HepG2 (cell line): ENCODE results near the gene HAP1. TPM values are rescaled to one million over a fixed set of nuclear protein-coding genes. Genes with fewer than 3 reads are reported as not detected.

Experiments used
- BCL3 ChIP-seq: sonication (generic); formaldehyde crosslinking; IDR thresholded peaks from 2 replicates; pipeline ENCODE4 v1.5.1; 2020; ENCODE audit warnings: mild to moderate bottlenecking, missing genetic modification reagents, moderate library complexity
- GABPA ChIP-seq, 2 experiments: IDR thresholded peaks; 2 replicates each; pipeline ENCODE4 v1.6.1; 2011 to 2016; ENCODE audit warnings: low read depth in 2 of 2, low read length in 1 of 2, missing biosample characterization in 1 of 2, missing genetic modification characterization in 1 of 2
- HOXA5 ChIP-seq: sonication (generic); formaldehyde crosslinking; IDR thresholded peaks from 2 replicates; pipeline ENCODE4 v1.4.0; 2020; ENCODE audit warnings: missing genetic modification reagents
- ISL2 ChIP-seq: sonication (generic); formaldehyde crosslinking; IDR thresholded peaks from 2 replicates; pipeline ENCODE4 v1.5.0; 2020; ENCODE audit warnings: missing genetic modification reagents
- KDM2A ChIP-seq: sonication (generic); formaldehyde crosslinking; IDR thresholded peaks from 2 replicates; pipeline ENCODE4 v1.4.0; 2020; ENCODE audit warnings: low read depth, missing genetic modification reagents, borderline replicate concordance
- KDM3A ChIP-seq: IDR thresholded peaks from 2 replicates; pipeline ENCODE4 v1.6.1; 2018; ENCODE audit warnings: low read depth, missing compliant biosample characterization
- MYPOP ChIP-seq: sonication (generic); formaldehyde crosslinking; IDR thresholded peaks from 2 replicates; pipeline ENCODE4 v1.8.1; 2023; ENCODE audit warnings: mild to moderate bottlenecking, moderate library complexity, missing genetic modification reagents
- PRDM4 ChIP-seq: sonication (generic); formaldehyde crosslinking; IDR thresholded peaks from 2 replicates; pipeline ENCODE4 v1.9.0; 2021; ENCODE audit warnings: missing genetic modification reagents, borderline replicate concordance
- RBAK ChIP-seq: sonication (generic); formaldehyde crosslinking; IDR thresholded peaks from 2 replicates; pipeline ENCODE4 v1.5.1; 2020; ENCODE audit warnings: mild to moderate bottlenecking, missing genetic modification reagents
- RCOR2 ChIP-seq: IDR thresholded peaks from 2 replicates; pipeline ENCODE4 v1.6.1; 2016; ENCODE audit warnings: missing biosample characterization, missing genetic modification reagents
- SMAD1 ChIP-seq: sonication (generic); formaldehyde crosslinking; IDR thresholded peaks from 2 replicates; pipeline ENCODE4 v1.4.0; 2020; ENCODE audit warnings: missing genetic modification reagents, low read depth, mild to moderate bottlenecking, borderline replicate concordance
- SOX13 ChIP-seq, 3 experiments: fragments of 450-650 bp in 1 of 3; sonication (generic) in 1 of 3; formaldehyde crosslinking in 1 of 3; IDR thresholded peaks in 2 of 3; conservative IDR thresholded peaks in 1 of 3; 2 replicates each; pipeline versions ENCODE4 v1.5.0 to v1.6.1; 2016 to 2020; ENCODE audit warnings: antibody characterized with exemption in 1 of 3, mild to moderate bottlenecking in 1 of 3, missing compliant biosample characterization in 1 of 3, missing genetic modification reagents in 1 of 3, moderate library complexity in 1 of 3
- STAT5B ChIP-seq: sonication (generic); formaldehyde crosslinking; IDR thresholded peaks from 2 replicates; pipeline ENCODE4 v1.4.0; 2020; ENCODE audit warnings: missing genetic modification reagents
- YY1 ChIP-seq: IDR thresholded peaks from 2 replicates; pipeline ENCODE4 v1.6.1; 2011; ENCODE audit warnings: low read length, low read depth, moderate library complexity, mild to moderate bottlenecking; ENCODE audit not compliant: insufficient read depth, insufficient replicate concordance
- ZBTB10 ChIP-seq: sonication (generic); formaldehyde crosslinking; IDR thresholded peaks from 2 replicates; pipeline ENCODE4 v1.4.0; 2020; ENCODE audit warnings: missing genetic modification reagents, borderline replicate concordance
- ZEB1 ChIP-seq: IDR thresholded peaks from 2 replicates; pipeline ENCODE4 v1.6.1; 2012; ENCODE audit warnings: mild to moderate bottlenecking, low read depth, inconsistent platforms; ENCODE audit not compliant: insufficient replicate concordance
- ZNF136 ChIP-seq: sonication (generic); formaldehyde crosslinking; IDR thresholded peaks from 2 replicates; pipeline ENCODE4 v1.8.1; 2022; ENCODE audit warnings: low read depth, mild to moderate bottlenecking, moderate library complexity, missing genetic modification reagents
- ZNF224 ChIP-seq: sonication (generic); formaldehyde crosslinking; IDR thresholded peaks from 2 replicates; pipeline ENCODE4 v1.5.0; 2020; ENCODE audit warnings: mild to moderate bottlenecking, missing genetic modification reagents
- ZNF282 ChIP-seq: fragments of 450-650 bp; IDR thresholded peaks from 2 replicates; pipeline ENCODE4 v1.6.1; 2018; ENCODE audit not compliant: partially characterized antibody
- ZNF674 ChIP-seq: sonication (generic); formaldehyde crosslinking; IDR thresholded peaks from 2 replicates; pipeline ENCODE4 v1.5.0; 2020; ENCODE audit warnings: low read depth, mild to moderate bottlenecking, missing genetic modification reagents
- ZNF816 ChIP-seq: sonication (generic); formaldehyde crosslinking; IDR thresholded peaks from 2 replicates; pipeline ENCODE4 v1.8.0; 2022; ENCODE audit warnings: missing genetic modification reagents, mild to moderate bottlenecking, borderline replicate concordance
- polyA plus RNA-seq, 8 experiments: library from polyadenylated mRNA; depleted of rRNA in 3 of 8; stranded (reverse) in 7 of 8; unstranded in 1 of 8; fragments of >200 nt; fragmentation: Illumina TruSeq in 4 of 8; extraction: Trizol in 4 of 8; gene quantifications; 2 replicates each; pipeline versions ENCODE4 v1.2.1 to v1.2.3, GENCODE V29; 2011 to 2016; ENCODE audit warnings: low read depth in 4 of 8, missing spikeins in 1 of 8, mixed read lengths in 1 of 8; ENCODE audit not compliant: insufficient read depth in 1 of 8
- total RNA-seq, 5 experiments: library from RNA; depleted of rRNA; stranded (reverse); fragments of >200 nt; fragmentation: Illumina TruSeq; extraction: Trizol; gene quantifications; 2 replicates each; pipeline ENCODE4 v1.2.3, GENCODE V29; 2016; ENCODE audit warnings: low read depth in 1 of 5

The HAP1 gene
- total and polyA plus RNA-seq, 2 of the 13 experiments (the other 11 are each of a cell fraction or from before 2014, with no cell fraction given) = 0.07 TPM

- TF ChIP-seq ZBTB10 (CRISPR knock-in tag) (peak; percentile 38; the same call in 1 of the 2 replicates), ZEB1 (no peak), PRDM4 (CRISPR knock-in tag) (no peak), MYPOP (CRISPR knock-in tag) (0 out of 2 replicates have a peak, but pooled peaks have one; percentile 54), KDM3A (CRISPR knock-in tag) (peak; percentile 41; the same call in 1 of the 2 replicates), SOX13 (IDR thresholded peaks at IDR 0.05) (no peak), SOX13 (CRISPR knock-in tag; conservative IDR thresholded peaks at IDR 0.05 in 1 of 2, IDR thresholded peaks at IDR 0.05 in 1 of 2) (peak in 1 of 2 experiments; percentile 43; a peak in 1 of 4 replicates), KDM2A (CRISPR knock-in tag) (peak; percentile 62), ZNF224 (CRISPR knock-in tag) (no peak), BCL3 (CRISPR knock-in tag) (peak; percentile 72; the same call in 1 of the 2 replicates), GABPA (IDR thresholded peaks at IDR 0.05; ENCODE audit: low read depth, low read length) (no peak), GABPA (CRISPR knock-in tag; IDR thresholded peaks at IDR 0.05; ENCODE audit: low read depth) (0 out of 2 replicates have a peak, but pooled peaks have one; percentile 42), ZNF674 (no peak), HOXA5 (CRISPR knock-in tag) (peak; percentile 92), ZNF816 (CRISPR knock-in tag) (no peak), STAT5B (CRISPR knock-in tag) (no peak), RBAK (CRISPR knock-in tag) (no peak), ZNF136 (CRISPR knock-in tag) (peak; percentile 31; the same call in 1 of the 2 replicates), YY1 (peak; percentile 41), SMAD1 (CRISPR knock-in tag) (0 out of 2 replicates have a peak, but pooled peaks have one; percentile 29), RCOR2 (peak; percentile 69; the same call in 1 of the 2 replicates), ZNF282 (no peak), ISL2 (peak; percentile 79)
These were observed 43.2 kb upstream of the HAP1 start (continued) for GRCh38 chr17:41777574-41778188.
